Astrocyte (in vitro differentiated cells and primary cell): ENCODE data around the gene DDX4. TPM values are rescaled to one million over a fixed set of nuclear protein-coding genes. Genes with fewer than 3 reads are reported as not detected.

Experiments used
- total RNA-seq: library from RNA; stranded (reverse); gene quantifications from 2 replicates; pipeline ENCODE4 v1.2.1, GENCODE V29; 2021

DDX4 gene
- total RNA-seq, 1 donor from 2014 or later = not detected

Other genes with a start within 250 kb of the DDX4 start
- 56.3 and 58.9 TPM in 2 replicates for gene PLPP1, start 203.1 kb upstream of the DDX4 start, total RNA-seq
- gene SLC38A9, start 25.7 kb upstream of the DDX4 start, total RNA-seq = 28.0 and 30.0 TPM in 2 replicates
- 4.7 and 5.7 TPM in 2 replicates for gene IL31RA, start 113.3 kb downstream of the DDX4 start, total RNA-seq